ENCODE data around the gene DDX51. TPM values are rescaled to one million over a fixed set of nuclear protein-coding genes. Genes with fewer than 3 reads are reported as not detected.

Gene DDX51
- total and polyA plus RNA-seq, 2 of the 13 experiments (the other 11 are each of a cell fraction or from before 2014, with no cell fraction given) = 10.1 TPM

DNA sequence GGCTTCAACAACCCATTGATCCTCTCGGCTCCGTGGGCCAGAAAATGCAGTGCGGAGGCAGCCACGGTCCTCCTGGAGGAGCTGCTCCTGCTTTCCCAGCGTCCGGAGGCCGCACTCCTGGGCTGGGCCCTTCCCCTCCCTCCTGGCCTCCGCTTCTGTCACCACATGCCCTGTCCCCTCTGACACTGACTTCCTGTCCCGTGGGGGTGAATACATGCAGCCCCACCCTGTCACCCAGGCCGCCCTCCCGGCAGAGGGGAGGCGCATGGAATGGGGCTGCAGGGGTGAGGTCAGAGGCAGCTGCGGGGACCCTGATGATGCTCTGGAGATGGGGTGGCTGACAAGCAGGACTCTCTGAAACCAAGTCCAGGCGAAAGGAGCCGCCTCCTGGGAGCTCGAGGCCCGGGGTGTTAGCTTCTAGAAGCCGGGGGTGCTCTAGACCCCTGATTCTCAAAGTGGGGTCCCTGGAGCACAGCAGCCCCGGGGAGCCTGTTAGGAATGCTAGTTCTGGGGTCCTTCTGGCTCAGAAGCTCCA is 32.3 kb upstream of the DDX51 start:
- Histone ChIP-seq H3K27me3 (ENCODE audit: control insufficient read depth in 1 of 2, insufficient read depth in 2 of 2, low read length in 2 of 2) (peaks cover 27 to 88% of the 10 kb centered on the region in 2 experiments), H3K27ac (ENCODE audit: extremely low read length, insufficient read depth, low read length) (no peak overlapping the region), H3K36me3 (replicated peaks in 1 of 2; ENCODE audit: control insufficient read depth in 1 of 2, insufficient read depth in 2 of 2, low read length in 2 of 2) (no peaks in the 10 kb centered on the region), H3K9ac (ENCODE audit: insufficient read depth, low read depth, low read length) (no peak overlapping the region), H3K4me2 (ENCODE audit: low read depth, low read length) (no peak overlapping the region), H2AFZ (ENCODE audit: low read length) (no peak overlapping the region), H3K9me3 (ENCODE audit: low read length) (no peaks in the 10 kb centered on the region), H3K4me1 (ENCODE audit: insufficient read depth, low read length) (no peaks in the 10 kb centered on the region), H3K79me2 (ENCODE audit: insufficient read depth, low read length) (no peaks in the 10 kb centered on the region), H4K20me1 (ENCODE audit: insufficient read depth, low read length) (peaks cover 3% of the 10 kb centered on the region; the same call in 1 of the 2 replicates), H3K4me3 (replicated peaks in 1 of 3; ENCODE audit: insufficient read depth in 1 of 3, low read depth in 2 of 3, low read length in 3 of 3) (no peak overlapping the region)
- FAIRE-seq (no peak), DNase-seq (ENCODE audit: low spot score) (no peak), ATAC-seq (no peak)
- TF ChIP-seq NFKBIZ (CRISPR knock-in tag; IDR thresholded peaks at IDR 0.05) (no peak), RFX1 (IDR thresholded peaks at IDR 0.05) (no peak), NCOA2 (CRISPR knock-in tag; IDR thresholded peaks at IDR 0.05) (no peak), PAX8 (CRISPR knock-in tag; IDR thresholded peaks at IDR 0.05; ENCODE audit: borderline replicate concordance) (no peak), ELF1 (CRISPR knock-in tag; IDR thresholded peaks at IDR 0.05) (no peak), ZNF501 (CRISPR knock-in tag; IDR thresholded peaks at IDR 0.05) (no peak)
- TF ChIP-seq, protein P1, sequence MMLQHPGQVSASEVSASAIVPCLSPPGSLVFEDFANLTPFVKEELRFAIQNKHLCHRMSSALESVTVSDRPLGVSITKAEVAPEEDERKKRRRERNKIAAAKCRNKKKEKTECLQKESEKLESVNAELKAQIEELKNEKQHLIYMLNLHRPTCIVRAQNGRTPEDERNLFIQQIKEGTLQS (CRISPR knock-in tag; IDR thresholded peaks at IDR 0.05) = no peak
- TF ChIP-seq, protein P2, sequence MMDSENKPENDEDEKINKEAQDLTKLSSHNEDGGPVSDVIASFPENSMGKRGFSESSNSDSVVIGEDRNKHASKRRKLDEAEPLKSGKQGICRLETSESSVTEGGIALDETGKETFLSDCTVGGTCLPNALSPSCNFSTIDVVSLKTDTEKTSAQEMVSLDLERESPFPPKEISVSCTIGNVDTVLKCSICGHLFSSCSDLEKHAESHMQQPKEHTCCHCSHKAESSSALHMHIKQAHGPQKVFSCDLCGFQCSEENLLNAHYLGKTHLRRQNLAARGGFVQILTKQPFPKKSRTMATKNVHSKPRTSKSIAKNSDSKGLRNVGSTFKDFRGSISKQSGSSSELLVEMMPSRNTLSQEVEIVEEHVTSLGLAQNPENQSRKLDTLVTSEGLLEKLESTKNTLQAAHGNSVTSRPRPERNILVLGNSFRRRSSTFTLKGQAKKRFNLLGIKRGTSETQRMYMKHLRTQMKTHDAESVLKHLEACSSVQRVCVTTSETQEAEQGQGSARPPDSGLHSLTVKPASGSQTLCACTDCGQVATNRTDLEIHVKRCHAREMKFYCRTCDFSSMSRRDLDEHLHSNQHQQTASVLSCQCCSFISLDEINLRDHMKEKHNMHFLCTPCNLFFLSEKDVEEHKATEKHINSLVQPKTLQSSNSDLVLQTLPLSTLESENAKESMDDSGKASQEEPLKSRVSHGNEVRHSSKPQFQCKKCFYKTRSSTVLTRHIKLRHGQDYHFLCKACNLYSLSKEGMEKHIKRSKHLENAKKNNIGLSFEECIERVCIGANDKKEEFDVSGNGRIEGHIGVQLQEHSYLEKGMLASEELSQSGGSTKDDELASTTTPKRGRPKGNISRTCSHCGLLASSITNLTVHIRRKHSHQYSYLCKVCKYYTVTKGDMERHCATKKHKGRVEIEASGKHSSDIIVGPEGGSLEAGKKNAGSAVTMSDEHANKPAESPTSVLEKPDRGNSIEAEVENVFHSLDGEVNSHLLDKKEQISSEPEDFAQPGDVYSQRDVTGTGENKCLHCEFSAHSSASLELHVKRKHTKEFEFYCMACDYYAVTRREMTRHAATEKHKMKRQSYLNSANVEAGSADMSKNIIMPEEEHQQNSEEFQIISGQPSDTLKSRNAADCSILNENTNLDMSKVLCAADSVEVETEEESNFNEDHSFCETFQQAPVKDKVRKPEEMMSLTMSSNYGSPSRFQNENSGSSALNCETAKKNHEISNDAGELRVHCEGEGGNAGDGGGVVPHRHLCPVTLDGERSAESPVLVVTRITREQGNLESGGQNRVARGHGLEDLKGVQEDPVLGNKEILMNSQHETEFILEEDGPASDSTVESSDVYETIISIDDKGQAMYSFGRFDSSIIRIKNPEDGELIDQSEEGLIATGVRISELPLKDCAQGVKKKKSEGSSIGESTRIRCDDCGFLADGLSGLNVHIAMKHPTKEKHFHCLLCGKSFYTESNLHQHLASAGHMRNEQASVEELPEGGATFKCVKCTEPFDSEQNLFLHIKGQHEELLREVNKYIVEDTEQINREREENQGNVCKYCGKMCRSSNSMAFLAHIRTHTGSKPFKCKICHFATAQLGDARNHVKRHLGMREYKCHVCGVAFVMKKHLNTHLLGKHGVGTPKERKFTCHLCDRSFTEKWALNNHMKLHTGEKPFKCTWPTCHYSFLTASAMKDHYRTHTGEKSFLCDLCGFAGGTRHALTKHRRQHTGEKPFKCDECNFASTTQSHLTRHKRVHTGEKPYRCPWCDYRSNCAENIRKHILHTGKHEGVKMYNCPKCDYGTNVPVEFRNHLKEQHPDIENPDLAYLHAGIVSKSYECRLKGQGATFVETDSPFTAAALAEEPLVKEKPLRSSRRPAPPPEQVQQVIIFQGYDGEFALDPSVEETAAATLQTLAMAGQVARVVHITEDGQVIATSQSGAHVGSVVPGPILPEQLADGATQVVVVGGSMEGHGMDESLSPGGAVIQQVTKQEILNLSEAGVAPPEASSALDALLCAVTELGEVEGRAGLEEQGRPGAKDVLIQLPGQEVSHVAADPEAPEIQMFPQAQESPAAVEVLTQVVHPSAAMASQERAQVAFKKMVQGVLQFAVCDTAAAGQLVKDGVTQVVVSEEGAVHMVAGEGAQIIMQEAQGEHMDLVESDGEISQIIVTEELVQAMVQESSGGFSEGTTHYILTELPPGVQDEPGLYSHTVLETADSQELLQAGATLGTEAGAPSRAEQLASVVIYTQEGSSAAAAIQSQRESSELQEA (CRISPR knock-in tag; IDR thresholded peaks at IDR 0.05; ENCODE audit: not compliant biosample characterization) = no peak
- 37% methylated on average over 11 of the region's 19 CpGs for WGBS (ENCODE audit: low lambda C conversion rate)
- ChIA-PET CTCF (ENCODE audit: low intra/inter-chr PET ratio, low total read pairs) (no interaction called here), POLR2A (no interaction called here)
- intact Hi-C loops (cut with micrococcal nuclease; ENCODE audit: unreplicated experiment) (no loop called here), in situ Hi-C loops (cut with HindIII; ENCODE audit: extremely low pct_ligation_motif_present, low pct_unique_long_range_greater_than_20kb) (no loop called here)
- BruUV-seq (replicated peaks) = no TSS peak
